Fibroblast of lung (primary cell): ENCODE measurements around the gene DSC3.

Experiments used
- CTCF ChIP-seq, 2 donors: IDR thresholded peaks in 1 of 2; conservative IDR thresholded peaks in 1 of 2; 1 replicate in 1 of 2; 2 replicates in 1 of 2; pipeline ENCODE4 v1.5.1; 2011 to 2012; ENCODE audit warnings: low read length in 2 of 2, control low read depth in 1 of 2, inconsistent platforms in 1 of 2, low read depth in 1 of 2, mild to moderate bottlenecking in 1 of 2
- EZH2 ChIP-seq: IDR thresholded peaks from 2 replicates; pipeline ENCODE4 v1.5.1; 2012; ENCODE audit warnings: low read length, control low read depth, mild to moderate bottlenecking; ENCODE audit errors: missing control alignments

DNA sequence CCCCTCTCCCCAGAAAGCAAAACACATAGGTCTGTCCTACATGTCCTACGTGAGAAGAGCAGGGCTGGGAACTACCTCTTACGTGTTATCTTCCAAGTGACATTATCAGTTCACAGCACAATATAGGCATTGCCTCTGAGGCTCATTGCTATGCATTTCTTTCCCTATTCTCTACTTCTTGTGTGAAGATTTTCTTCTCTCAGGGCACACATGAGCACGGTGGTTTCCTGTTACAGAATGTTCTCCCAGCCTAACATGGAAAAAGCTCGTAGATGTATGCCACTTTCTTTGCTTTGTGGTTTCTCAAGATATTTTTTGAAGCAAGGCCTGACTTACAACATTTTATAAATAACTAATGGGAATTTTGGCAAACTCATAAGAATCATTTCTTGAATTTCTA, 19.4 kb upstream of the DSC3 start:
- TF ChIP-seq CTCF (conservative IDR thresholded peaks at IDR 0.05 in 1 of 2, IDR thresholded peaks at IDR 0.05 in 1 of 2; ENCODE audit: low read depth in 1 of 2, low read length in 2 of 2) (no peak), EZH2 (no peak)
